B cell (primary cell): ENCODE results near the gene AZGP1.
"Not testable (repeated sequence)": the region's sequence is repeated elsewhere in the genome, so short reads cannot be mapped to it uniquely, and the experiment has no call there.

ENCODE experiments used
- EZH2 ChIP-seq: IDR thresholded peaks from 2 replicates; pipeline ENCODE4 v1.6.1; 2012; ENCODE audit warnings: borderline replicate concordance, low read depth, mild to moderate bottlenecking, moderate library complexity, low read length; ENCODE audit not compliant: insufficient read depth, poor library complexity, severe bottlenecking
- TF ChIP-seq, protein P1 (sequence below): fragments of 200-600 bp; IDR thresholded peaks from one replicate; pipeline ENCODE4 v1.8.0; 2022; ENCODE audit warnings: antibody characterized with exemption, mild to moderate bottlenecking

DNA sequence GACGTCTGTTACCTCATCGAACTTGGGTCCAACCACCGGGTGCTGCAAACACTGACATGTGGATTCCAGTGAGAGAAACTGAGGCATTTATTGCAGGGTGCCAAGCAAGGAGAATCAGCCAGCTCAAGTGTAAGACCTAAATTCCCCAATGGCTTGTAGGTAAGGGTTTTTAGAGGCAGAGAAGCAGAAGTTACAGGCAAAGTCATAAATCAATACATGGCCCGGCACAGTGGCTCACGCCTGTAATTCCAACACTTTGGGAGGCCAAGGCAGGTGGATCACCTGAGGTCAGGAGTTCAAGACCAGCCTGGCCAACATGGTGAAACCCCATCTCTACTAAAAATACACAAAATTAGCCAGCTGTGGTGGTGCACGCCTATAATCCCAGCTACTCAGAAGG, 15.7 kb upstream of the AZGP1 start:
- TF ChIP-seq, protein P1, sequence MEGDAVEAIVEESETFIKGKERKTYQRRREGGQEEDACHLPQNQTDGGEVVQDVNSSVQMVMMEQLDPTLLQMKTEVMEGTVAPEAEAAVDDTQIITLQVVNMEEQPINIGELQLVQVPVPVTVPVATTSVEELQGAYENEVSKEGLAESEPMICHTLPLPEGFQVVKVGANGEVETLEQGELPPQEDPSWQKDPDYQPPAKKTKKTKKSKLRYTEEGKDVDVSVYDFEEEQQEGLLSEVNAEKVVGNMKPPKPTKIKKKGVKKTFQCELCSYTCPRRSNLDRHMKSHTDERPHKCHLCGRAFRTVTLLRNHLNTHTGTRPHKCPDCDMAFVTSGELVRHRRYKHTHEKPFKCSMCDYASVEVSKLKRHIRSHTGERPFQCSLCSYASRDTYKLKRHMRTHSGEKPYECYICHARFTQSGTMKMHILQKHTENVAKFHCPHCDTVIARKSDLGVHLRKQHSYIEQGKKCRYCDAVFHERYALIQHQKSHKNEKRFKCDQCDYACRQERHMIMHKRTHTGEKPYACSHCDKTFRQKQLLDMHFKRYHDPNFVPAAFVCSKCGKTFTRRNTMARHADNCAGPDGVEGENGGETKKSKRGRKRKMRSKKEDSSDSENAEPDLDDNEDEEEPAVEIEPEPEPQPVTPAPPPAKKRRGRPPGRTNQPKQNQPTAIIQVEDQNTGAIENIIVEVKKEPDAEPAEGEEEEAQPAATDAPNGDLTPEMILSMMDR = not testable (repeated sequence)
- not testable (repeated sequence) for TF ChIP-seq EZH2
